GM18520 (cell line): ENCODE data around the gene GPA33.

ENCODE experiments used
- ATAC-seq: cut with Tn5 transposase; IDR thresholded peaks from one replicate; pipeline ENCODE4 v1.9.1; 2021; ENCODE audit not compliant: unreplicated experiment

The GPA33 gene

DNA sequence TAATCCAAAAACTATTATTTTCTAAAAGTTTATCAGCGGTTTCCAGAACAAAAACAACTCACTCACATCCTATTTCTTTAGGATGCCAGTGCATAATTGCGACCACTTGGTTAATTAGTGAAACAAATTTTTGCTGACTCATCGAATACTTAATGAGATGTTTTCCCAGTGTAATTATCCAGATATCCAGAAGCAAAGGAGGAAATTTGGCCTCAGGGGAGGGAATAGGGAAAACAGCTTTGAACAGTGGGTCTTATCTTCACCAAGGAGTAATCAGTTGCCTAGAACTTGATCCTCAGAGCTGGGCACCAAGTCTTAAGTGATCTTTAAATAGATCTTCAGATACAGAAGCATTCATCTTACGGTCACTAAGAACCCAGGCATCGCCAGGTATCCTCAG is 28.0 kb upstream of the GPA33 start:
- ATAC-seq = no peak

DNA sequence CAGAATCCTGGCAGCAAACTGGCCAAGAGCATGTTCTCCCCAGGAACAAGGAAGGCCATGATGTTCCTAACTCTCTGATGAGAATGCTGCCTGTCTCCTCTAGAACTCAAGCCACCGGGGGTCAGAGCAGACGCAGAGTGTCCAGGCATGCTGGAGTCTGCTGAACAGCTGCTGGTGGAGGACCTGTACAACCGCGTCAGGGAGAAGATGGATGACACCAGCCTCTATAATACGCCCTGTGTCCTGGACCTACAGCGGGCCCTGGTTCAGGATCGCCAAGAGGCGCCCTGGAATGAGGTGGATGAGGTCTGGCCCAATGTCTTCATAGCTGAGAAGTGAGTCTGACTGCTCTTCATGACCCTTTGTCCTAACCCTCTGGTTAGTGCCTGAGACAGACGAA is 27.0 kb upstream of the GPA33 start:
- ATAC-seq = no peak

DNA sequence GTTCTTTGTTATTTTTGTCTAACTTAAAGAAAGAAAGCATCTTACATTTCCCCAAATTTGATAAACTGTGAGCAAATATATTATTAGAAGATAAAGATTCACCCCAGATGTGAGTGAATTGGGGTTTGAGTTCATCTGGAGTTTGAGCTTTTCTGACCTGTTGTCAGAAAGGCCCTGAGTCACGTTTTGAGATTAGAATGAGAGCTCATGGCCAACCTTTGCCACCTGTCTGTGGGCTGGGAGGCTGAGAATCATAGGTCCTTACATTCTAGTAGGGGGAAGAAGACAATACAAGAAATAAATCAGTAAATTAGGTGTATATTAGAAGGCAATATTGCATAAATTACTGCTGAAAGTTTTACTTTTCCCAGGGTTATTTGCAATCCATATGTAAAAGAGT is 26.0 kb upstream of the GPA33 start:
- ATAC-seq = no peak

DNA sequence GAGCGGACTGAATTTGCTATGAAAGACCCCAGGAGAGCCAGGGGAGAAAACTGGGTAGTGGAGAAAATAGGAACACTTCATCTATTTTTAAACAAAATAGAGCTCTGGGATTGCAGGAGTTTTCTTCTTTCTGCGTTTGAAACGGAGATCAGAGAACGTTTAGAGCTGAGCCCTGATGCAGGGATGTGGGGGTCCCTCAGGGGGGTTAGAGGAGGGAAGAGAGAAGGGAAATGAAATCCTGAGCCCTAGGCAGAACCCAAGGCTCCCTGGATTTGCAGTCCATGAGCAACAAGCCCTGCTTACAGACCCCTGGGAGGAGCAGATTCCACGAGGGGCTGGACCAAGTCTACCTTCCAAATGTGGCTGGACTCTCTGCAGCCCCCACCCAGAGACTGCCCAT is 25.5 kb upstream of the GPA33 start:
- ATAC-seq = no peak

DNA sequence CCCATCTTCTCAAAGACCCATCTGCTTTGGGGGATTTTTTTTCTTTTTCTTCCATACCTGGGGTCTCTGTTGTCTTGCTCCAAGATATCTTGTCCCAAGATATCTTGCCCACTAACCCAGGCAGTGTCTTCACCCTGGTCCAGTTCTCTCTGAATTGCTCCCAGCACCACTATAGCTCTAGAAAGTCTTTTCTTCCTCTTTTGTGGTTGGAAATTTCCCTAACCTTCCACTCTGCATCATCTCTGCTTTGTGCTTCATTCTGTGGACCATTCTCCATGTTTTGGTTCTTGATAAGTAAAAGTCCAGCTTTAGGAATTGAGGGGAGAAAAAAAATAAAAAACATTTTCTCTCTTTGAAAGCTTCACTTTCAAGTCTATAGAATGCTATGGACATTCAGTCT is 24.5 kb upstream of the GPA33 start:
- ATAC-seq = no peak

DNA sequence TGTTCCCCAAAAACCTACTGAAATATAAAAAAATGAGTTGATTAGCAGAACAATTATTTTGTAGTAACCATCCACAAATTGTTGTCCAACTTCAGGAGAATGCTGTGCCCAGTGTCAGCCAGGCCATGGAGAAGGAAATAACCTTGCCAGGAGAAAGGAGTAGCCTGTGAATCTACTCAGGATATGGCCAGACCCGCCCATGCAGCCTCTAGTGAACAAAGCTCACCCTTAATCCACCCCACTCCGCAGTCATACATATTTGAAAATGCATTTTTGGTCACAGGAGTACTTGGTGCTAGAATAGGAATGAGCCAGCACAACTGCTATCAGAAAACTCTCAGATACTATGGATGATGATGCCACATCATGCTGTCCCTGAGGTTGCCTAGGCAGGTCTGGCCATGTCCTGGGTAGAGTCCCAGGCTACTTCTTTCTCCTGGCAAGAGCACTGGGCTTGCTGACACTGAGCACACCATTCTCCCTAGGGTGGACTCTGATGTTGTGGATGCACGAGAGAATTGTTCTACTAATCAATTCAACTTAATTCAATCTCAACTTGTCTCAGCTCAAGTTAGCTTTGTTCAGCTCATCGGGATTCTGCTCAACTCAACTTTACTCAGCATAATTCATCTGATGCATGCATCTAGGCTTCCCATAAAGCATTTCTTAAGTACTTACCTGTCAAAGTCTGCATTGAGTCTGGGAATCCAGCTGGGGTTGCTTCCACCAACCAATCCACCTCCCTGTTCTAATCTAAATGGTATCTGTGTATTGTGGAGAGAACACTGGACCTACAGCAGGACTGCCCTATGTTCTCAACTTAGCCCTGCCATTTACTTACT is 21.9 kb upstream of the GPA33 start:
- ATAC-seq = no peak

DNA sequence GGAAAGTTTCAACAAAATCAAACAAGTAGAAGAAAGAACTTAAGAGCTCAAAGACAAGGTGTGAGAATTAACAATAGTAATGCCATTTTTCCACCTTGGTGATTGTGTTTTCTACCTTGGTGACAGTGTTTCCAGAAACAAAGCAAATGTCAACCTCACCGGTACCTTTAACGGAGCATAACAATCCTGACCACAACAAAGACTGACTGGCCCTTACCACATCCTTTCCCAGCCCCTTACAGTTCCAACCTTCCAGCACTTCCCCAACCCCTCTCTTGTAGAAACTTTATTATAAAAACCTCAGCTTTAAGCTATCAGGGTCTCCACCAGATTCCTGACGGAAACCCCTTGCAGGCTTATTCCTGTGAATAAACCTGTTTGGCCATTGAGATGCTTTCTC is 20.4 kb upstream of the GPA33 start:
- ATAC-seq = no peak

DNA sequence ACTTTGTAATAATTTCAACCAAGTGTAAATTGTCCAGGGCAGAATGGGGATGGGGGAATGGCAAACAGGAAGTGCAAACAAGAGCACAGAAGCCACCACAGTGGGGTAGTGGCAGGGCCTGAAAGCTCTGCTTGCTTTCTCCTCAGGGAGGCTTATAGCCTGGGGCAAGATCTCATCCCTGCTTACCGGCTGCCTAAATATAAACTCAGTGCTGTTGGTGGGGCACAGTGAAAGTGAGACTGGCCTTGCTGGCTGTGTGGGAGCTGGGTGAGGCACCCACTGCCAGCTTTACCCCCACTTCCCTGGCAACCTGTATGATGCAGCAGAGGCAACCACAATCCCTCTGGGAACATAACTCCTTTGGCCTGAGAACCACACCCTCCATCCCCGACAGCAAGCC is 18.9 kb upstream of the GPA33 start:
- ATAC-seq = no peak

DNA sequence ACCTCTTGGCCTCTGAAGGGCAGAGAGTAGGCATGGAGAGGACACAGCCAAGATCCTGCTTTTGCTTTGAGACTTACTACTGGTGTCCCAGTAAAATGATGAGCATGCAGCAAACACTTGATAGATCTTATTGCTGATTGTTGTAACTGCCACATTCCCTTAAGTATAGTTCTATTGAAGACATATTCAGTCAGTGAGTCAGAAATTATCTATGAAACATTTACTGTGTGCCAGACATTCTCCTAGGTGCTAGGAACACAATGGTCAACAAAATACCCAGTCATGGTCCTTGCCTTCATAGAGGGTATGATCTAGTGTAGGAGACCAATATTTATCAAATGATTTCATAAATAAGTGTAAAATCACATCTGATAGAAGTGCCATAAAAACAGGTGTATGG is 17.3 kb upstream of the GPA33 start:
- ATAC-seq = no peak

DNA sequence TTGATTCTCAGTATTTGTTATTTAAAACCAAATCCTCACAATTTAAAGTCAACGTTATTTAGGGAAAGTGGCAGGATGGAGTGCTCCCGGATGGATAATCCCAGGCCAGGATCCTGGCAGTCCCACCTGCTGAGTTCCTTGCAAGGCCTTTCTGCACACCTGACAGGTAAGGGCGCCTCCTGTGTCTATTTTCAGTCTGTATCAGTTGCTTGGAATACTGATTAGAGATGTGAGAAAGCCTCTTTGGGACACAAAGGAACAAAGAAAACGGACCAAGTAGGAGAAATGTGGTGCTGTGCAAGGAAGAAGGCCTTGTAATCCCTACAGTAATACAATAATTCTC is 15.9 kb upstream of the GPA33 start:
- ATAC-seq = no peak

DNA sequence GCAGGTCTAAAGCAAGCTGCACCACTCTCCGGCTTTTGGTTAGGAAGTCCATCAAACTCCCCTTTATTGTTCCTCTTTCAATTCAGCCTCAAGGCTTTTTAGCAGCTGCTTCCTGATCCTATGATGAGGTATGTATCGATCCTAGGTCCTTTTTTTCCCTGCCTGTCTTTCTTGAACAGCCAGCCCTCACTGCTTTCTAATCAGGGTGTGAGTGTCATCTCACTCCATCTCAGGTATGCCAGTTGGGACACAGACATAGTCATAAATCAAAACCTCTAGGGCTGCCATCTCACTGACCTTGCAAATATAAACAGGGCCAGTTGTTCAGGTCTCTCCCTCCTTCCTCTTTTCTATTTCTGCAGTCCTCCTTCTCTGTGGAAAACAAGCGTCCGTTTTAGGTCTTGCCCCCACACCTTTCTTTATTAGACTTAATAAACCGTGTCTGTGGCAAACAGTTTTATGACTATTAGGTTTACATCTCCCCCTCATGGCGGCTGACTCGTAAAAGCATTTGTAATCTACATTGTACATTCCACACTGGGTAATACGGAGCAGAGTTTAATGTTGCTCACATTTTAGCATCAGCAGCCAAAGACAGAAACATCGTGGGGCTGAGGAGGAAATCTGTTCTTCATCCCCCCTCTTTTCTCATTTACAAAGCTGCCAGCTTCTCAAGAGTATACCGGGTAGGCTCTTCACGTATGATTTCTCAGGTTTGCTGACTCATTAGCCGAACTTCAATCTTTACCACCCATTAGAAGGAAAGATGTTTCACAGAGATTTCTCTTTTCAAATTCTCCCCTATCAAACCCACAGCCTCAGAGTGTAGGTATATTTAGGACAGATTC is 15.3 kb upstream of the GPA33 start:
- ATAC-seq = no peak

DNA sequence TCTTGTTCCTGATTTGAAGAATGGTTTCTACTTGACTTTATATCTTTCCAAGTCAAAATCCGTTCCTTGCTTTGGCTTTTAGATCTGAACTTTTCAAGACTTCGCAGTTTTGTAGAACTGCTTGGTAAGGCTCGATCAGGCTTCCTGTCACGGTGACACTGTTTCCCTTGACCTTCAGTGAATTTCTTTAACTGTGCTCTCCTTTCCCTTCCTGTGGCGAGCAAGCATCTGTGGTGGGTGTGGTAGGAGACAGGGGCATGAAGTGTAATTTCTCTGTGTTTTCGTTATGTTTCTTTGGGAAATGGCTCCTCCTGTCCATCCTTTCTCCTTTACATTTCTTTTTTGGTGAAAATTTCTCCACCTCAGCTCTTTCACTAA is 14.1 kb upstream of the GPA33 start:
- ATAC-seq = no peak

DNA sequence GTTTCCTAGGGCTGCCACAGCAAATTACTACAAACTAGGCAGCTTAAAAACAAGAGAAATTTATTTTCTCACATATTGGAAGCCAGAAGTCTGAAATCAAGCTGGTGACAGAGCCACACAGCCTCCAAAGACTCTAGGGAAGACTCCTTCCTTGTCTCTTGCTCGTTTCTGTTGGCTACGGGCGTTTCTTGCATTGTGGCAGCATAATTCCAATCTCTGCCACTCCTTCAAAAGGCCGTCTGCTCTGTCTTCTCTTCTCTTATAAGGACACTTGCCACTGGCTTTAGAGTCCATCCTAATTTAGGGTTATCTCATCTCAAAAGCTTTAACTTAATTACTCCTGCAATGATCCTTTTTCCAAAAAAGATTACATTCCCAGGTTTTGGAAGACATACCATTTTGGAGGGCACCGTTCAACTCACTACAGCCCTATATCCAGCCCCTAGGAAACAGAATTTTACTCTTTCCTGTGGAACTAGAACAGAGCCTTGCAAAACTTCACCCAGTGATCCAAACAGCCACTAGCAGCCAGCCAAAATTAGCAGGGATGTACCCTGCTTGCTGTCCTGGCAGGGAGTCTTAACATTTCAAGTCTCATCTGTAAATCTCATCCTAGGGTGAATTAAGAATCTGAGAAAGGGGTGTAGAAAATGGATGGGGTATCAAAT is 12.9 kb upstream of the GPA33 start:
- ATAC-seq = no peak

DNA sequence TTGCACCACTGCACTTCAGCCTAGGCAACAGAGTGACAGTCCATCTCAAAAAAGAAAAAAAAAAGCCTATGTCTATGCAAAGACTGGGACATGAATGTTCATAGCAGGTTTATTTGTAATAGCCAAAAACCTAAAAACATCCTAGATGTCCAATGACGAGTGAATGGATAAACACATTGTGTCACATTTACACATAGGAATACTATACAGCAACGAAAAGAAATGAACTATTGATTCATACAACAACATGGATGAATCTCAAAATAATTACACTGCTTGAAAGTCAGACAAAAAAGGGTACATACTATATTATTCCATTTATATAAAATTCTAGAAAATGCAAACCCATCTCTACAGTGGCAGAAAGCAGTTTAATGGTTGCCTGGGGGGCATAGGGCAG is 11.6 kb upstream of the GPA33 start:
- no peak for ATAC-seq

DNA sequence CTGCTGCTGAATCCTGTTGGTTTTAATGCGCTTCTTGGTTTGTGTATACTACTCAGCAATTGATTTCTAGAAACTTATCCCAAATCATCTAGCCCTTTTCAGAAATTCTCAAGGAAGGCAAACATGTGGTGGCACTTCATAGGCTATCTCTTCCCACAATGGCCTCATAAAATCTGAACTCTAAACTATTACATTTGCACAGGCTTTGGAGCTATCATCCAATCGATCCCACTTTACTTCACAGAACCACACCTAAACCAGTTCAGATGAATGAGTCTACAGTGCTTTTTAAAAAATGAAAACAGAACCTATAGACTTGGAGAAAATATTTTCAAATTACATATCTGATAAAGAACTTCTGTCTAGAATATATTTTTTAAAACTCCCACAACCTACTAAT is 10.6 kb upstream of the GPA33 start:
- no peak for ATAC-seq

DNA sequence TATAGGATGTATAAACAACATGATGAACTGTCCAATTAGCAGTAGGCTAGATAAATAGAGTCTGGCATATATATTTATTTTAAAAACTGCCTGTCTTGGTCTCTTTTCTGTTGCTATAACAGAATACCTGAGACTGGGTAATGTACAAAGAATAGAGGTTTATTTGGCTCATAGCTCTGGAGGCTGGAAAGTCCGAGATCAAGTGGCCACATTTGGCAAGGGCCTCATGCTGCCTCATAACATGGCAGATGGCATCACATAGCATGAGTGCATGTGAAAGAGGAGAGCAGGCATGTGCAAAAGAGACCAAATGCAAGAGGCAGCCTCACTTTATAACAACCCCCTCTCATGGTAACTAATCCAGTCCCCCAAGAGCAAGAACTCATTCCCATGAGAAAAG is 9.7 kb upstream of the GPA33 start:
- no peak for ATAC-seq

DNA sequence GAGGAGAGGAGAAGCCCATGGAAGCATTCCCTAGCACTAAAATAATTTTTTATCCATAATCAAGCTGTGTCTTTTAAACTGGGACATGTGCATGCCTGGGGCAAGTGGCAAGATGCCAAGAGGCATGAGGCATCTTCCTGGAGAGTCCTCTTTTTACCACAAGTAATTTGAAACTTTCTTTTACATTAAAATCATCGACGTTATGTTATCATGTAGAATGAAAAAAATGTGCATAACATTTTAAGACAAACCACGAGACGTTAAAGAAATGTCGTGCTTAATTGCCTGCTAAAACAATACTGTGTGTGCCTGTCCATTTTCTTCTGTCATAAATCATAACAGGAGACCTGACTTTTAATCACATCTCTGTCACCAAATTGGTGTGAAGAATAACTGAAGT is 5.2 kb upstream of the GPA33 start:
- no peak for ATAC-seq

DNA sequence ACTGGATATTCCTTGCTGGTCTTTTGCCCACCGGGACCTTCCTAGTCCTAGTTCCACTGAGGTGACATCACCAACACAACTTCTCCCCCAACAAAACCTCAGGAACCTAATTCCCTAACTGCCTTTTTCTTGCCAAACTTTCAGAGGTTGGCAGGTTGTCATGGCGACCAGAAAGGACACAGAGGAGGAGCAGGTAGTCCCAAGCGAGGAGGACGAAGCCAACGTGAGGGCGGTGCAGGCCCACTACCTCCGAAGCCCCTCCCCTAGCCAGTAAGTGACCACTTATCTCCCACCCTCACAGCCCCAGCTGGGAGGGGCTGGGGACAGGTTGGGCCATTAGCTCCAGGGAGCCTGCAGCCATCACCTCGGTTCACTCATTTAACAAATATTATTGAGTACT is 4.5 kb upstream of the GPA33 start:
- no peak for ATAC-seq

DNA sequence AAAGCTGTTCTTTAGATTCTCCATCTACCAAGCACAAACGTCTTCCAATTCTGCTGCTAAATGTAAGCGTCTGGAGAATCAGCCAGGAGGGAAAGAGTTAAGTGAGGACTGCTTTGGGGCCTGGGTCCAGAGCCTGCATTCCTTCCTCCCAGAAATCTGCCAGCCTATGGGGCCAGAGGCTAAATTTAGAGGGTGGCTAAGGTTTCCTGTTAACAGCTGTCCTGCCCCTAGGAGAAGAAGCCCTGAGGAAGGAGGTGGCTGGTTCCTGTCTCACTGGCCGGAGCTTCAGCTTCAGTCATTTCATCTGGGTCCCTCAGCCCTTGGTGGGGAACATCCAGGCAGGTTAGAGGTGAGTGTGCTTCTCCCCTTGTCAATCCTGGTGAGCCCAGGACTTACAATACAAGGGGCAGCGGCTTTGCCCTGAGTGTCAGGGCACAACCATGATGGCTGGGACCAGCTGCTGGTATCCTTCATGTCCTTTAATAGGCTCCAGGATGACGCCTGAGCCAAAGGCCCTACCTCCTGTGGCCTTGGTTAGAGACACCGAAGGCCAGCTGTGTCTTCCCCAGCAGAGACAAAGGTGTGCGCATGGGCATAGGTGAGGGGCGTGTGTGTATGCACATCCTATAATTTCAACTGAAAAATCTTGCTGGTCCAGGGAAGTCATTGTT is 3.8 kb upstream of the GPA33 start, which contains the start of gene STYXL2:
TSS of gene STYXL2 (plus strand) at position 230 of the 671 bp plus-strand sequence. CDS start 775 bp downstream, outside the sequence.
- no peak for ATAC-seq

DNA sequence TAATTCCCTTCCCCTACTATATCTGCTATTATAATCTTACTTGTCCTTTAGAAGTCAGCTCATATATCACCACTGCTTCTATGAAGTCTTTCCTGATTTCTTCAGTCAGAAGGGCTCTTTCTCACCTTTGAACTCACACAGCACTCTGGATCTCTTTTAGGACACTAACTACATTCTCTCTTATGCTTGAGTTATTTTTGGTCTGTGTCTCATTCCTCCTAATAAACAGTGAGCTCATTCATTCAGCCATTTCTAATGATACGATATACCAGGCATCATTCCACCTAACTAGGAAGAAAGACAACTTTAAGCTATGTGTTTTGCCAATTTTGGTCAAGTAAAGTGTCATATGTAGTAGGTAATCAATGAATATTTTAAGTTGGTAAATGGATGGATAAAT is 2.5 kb upstream of the GPA33 start:
- no peak for ATAC-seq

DNA sequence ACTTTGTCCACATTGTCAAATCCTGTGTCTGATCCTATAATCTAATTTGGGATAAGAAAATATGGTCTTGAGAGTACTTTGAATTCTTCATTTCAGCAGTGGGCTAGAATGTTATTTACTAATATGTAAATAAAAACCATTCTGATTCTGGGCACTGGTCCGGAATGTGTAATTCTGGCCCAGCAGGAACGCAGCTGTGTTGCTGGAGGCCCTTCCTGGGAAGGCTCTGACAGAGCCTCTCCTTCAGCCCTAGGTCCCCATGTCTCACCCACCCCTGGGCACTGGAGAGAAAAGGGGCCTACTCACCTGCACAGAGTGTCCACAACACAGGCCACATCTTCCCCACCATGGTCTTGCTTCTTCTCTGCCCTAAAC is 251 bp downstream of the GPA33 start:
- ATAC-seq = no peak
